ENCODE measurements around the gene ARHGAP22. TPM values are rescaled to one million over a fixed set of nuclear protein-coding genes. Genes with fewer than 3 reads are reported as not detected.

The ARHGAP22 gene
- total RNA-seq, 1 experiment from 2014 or later, result 9.9 TPM

- no TSS peak for BruUV-seq (replicated peaks)
- intact Hi-C loops (cut with micrococcal nuclease), result no loop called here
- ChIA-PET RAD21 (ENCODE audit: low non-redundant PET in 1 of 2, low total read pairs in 2 of 2, uncharacterized antibody in 2 of 2, unreplicated experiment in 2 of 2) (no interaction called here), CTCF (interaction anchor here (0.7 to 6.9 kb wide), 3 partner anchors 9 to 109 kb away, joined by 3 to 86 read pairs (median 3); no protein-coding TSS in a partner anchor), POLR2A (no interaction called here)
- H3K79me2 ChIP-seq (ENCODE audit: insufficient read depth, low read length), result no peaks in the 10 kb centered on the region
- H3K27me3 ChIP-seq (ENCODE audit: insufficient read depth, low read length), result no peaks in the 10 kb centered on the region
- H3K4me3 ChIP-seq (replicated peaks in 1 of 2; ENCODE audit: low read depth in 1 of 2, low read length in 2 of 2), result no peak overlapping the region
- H3K9ac ChIP-seq (ENCODE audit: low read length), result no peak overlapping the region
- no peaks in the 10 kb centered on the region for H3K4me1 ChIP-seq (ENCODE audit: control insufficient read depth in 1 of 2, insufficient read depth in 2 of 2, low read length in 2 of 2)
- no peaks in the 10 kb centered on the region for H3K9me2 ChIP-seq (ENCODE audit: insufficient read depth)
- no peak overlapping the region for H3K27ac ChIP-seq (ENCODE audit: low read depth, low read length)
- DNase-seq (ENCODE audit: low read depth, low spot score), result no peak
- no peak for TF ChIP-seq POLR2AphosphoS5 (IDR thresholded peaks at IDR 0.05; ENCODE audit: low read depth, low read length)
- TF ChIP-seq EZH2 (IDR thresholded peaks at IDR 0.05), result no peak
- no peak for TF ChIP-seq CEBPB (IDR thresholded peaks at IDR 0.05; ENCODE audit: low read depth)
- TF ChIP-seq ATF3 (IDR thresholded peaks at IDR 0.05), result no peak
- no peak for TF ChIP-seq RAD21 (IDR thresholded peaks at IDR 0.05; ENCODE audit: low read depth)
- no peak for TF ChIP-seq SP1 (IDR thresholded peaks at IDR 0.05; ENCODE audit: low read depth)
- TF ChIP-seq ZBTB33 (IDR thresholded peaks at IDR 0.05; ENCODE audit: extremely low read depth, insufficient replicate concordance, low read length), result no peak
- TF ChIP-seq ELF1 (IDR thresholded peaks at IDR 0.05; ENCODE audit: borderline replicate concordance, low read depth), result no peak
- TF ChIP-seq MAX (IDR thresholded peaks at IDR 0.05), result no peak
- no peak for TF ChIP-seq FOSL1 (IDR thresholded peaks at IDR 0.05; ENCODE audit: low read depth)
- TF ChIP-seq POLR2A (IDR thresholded peaks at IDR 0.05; ENCODE audit: borderline replicate concordance, extremely low read depth, insufficient read depth, insufficient read length), result no peak
- no peak for TF ChIP-seq JUND (IDR thresholded peaks at IDR 0.05)
- no peak for TF ChIP-seq CTCF (IDR thresholded peaks at IDR 0.05 in 2 of 3, conservative IDR thresholded peaks at IDR 0.05 in 1 of 3; ENCODE audit: borderline replicate concordance in 1 of 3, insufficient read depth in 1 of 3, low read depth in 2 of 3, low read length in 2 of 3)
- TF ChIP-seq CBX3 (IDR thresholded peaks at IDR 0.05; ENCODE audit: low read depth), result no peak
- TF ChIP-seq REST (IDR thresholded peaks at IDR 0.05; ENCODE audit: low read depth), result no peak
- no peak for TF ChIP-seq ZNF274 (IDR thresholded peaks at IDR 0.05; ENCODE audit: low read depth, low read length)
- no peak for TF ChIP-seq EZH2phosphoT487 (IDR thresholded peaks at IDR 0.05; ENCODE audit: borderline replicate concordance)
- no peak for TF ChIP-seq SRF (IDR thresholded peaks at IDR 0.05; ENCODE audit: low read depth)
- TF ChIP-seq EGR1 (IDR thresholded peaks at IDR 0.05; ENCODE audit: low read depth), result no peak
- no peaks in the 10 kb centered on the region for H4K20me1 ChIP-seq (ENCODE audit: insufficient read depth)
- no peak for ATAC-seq
- H3K4me2 ChIP-seq (ENCODE audit: low read length), result no peak overlapping the region
- H2AFZ ChIP-seq (ENCODE audit: low read depth, low read length, poor library complexity, severe bottlenecking), result no peak overlapping the region
- H3K36me3 ChIP-seq (ENCODE audit: control insufficient read depth in 1 of 2, insufficient read depth in 2 of 2, low read length in 2 of 2), result no peaks in the 10 kb centered on the region
- no peaks in the 10 kb centered on the region for H3K9me3 ChIP-seq (ENCODE audit: control insufficient read depth in 1 of 2, insufficient read depth in 1 of 2, low read depth in 1 of 2, low read length in 2 of 2)
These were observed 57.6 kb downstream of the ARHGAP22 start for GRCh38 chr10:48547061-48547895.

Measured in HCT116 (cell line).